Suprapubic skin (tissue), 4 donors: ENCODE data around the gene KIF5C.

Experiments used
- EP300 ChIP-seq: sonication (generic); formaldehyde crosslinking; IDR thresholded peaks from one replicate; pipeline ENCODE4 v1.6.1; 2017; ENCODE audit warnings: antibody characterized with exemption
- POLR2AphosphoS5 ChIP-seq, 3 donors: sonication (generic); formaldehyde crosslinking; IDR thresholded peaks; one replicate each; pipeline ENCODE4 v1.6.1; 2017; ENCODE audit warnings: antibody characterized with exemption in 3 of 3
- TF ChIP-seq, protein P1 (sequence below), 2 donors: fragments of 200-600 bp in 1 of 2; fragments of 450-650 bp in 1 of 2; sonication (generic) in 1 of 2; IDR thresholded peaks; one replicate each; pipeline ENCODE4 v1.5.1; 2016 to 2019; ENCODE audit warnings: antibody characterized with exemption in 2 of 2, mild to moderate bottlenecking in 1 of 2, moderate library complexity in 1 of 2

GRCh38 chr2:148987286-148987685 is 112.3 kb downstream of the KIF5C start:
- TF ChIP-seq, protein P1, sequence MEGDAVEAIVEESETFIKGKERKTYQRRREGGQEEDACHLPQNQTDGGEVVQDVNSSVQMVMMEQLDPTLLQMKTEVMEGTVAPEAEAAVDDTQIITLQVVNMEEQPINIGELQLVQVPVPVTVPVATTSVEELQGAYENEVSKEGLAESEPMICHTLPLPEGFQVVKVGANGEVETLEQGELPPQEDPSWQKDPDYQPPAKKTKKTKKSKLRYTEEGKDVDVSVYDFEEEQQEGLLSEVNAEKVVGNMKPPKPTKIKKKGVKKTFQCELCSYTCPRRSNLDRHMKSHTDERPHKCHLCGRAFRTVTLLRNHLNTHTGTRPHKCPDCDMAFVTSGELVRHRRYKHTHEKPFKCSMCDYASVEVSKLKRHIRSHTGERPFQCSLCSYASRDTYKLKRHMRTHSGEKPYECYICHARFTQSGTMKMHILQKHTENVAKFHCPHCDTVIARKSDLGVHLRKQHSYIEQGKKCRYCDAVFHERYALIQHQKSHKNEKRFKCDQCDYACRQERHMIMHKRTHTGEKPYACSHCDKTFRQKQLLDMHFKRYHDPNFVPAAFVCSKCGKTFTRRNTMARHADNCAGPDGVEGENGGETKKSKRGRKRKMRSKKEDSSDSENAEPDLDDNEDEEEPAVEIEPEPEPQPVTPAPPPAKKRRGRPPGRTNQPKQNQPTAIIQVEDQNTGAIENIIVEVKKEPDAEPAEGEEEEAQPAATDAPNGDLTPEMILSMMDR (IDR thresholded peaks at IDR 0.05): no peak
- no peak for TF ChIP-seq POLR2AphosphoS5 (IDR thresholded peaks at IDR 0.05)
- TF ChIP-seq EP300: no peak
